Measurements from ENCODE around the gene TMEM74B.

Gene TMEM74B

GRCh38 chr20:1144401-1145172, 40.2 kb downstream of the TMEM74B start:
- Histone ChIP-seq H3K9me2 (replicated peaks; ENCODE audit: insufficient read depth, low read length) (no peaks in the 10 kb centered on the region), H3K9me3 (replicated peaks; ENCODE audit: insufficient read depth, low read length) (no peaks in the 10 kb centered on the region), H3F3A (ENCODE audit: insufficient read depth, low read length) (no peaks in the 10 kb centered on the region), H3K27ac (ENCODE audit: low read length) (no peak overlapping the region), H3K27me3 (replicated peaks; ENCODE audit: insufficient read depth, low read length) (no peaks in the 10 kb centered on the region), H3K36me3 (replicated peaks; ENCODE audit: insufficient read depth, low read length) (no peaks in the 10 kb centered on the region; the same call in 1 of the 2 replicates), H2AFZ (ENCODE audit: low read length) (no peak overlapping the region), H3K4me2 (ENCODE audit: low read depth, low read length) (peak overlapping the region; percentile 17), H3K9ac (ENCODE audit: low read length) (no peak overlapping the region), H3K4me1 (ENCODE audit: low read length) (peaks cover 16% of the 10 kb centered on the region), H4K20me1 (ENCODE audit: insufficient read depth, low read length) (0 out of 2 replicates have a peak, but pooled peaks cover 4% of the 10 kb centered on the region), H3K79me2 (ENCODE audit: low read length) (peaks cover 39% of the 10 kb centered on the region), H3K4me3 (ENCODE audit: low read length) (no peak overlapping the region)
- no peak for DNase-seq
- no peak for TF ChIP-seq EZH2phosphoT487 (IDR thresholded peaks at IDR 0.05; ENCODE audit: low read length)
- no peak for TF ChIP-seq EZH2 (optimal IDR thresholded peaks at IDR 0.05; ENCODE audit: low read depth, low read length)
- TF ChIP-seq CTCF (IDR thresholded peaks at IDR 0.05; ENCODE audit: low read length): no peak

- DNase-seq: no peak
- Histone ChIP-seq H3K27ac (ENCODE audit: low read length) (no peak overlapping the region), H4K20me1 (ENCODE audit: insufficient read depth, low read length) (no peaks in the 10 kb centered on the region; the same call in 1 of the 2 replicates), H3F3A (ENCODE audit: insufficient read depth, low read length) (no peaks in the 10 kb centered on the region), H3K79me2 (ENCODE audit: low read length) (peaks cover 56% of the 10 kb centered on the region), H3K4me3 (ENCODE audit: low read length) (no peak overlapping the region), H3K4me2 (ENCODE audit: low read depth, low read length) (no peak overlapping the region), H3K36me3 (replicated peaks; ENCODE audit: insufficient read depth, low read length) (peaks cover 25% of the 10 kb centered on the region), H3K4me1 (ENCODE audit: low read length) (no peaks in the 10 kb centered on the region), H3K27me3 (replicated peaks; ENCODE audit: insufficient read depth, low read length) (no peaks in the 10 kb centered on the region), H3K9me2 (replicated peaks; ENCODE audit: insufficient read depth, low read length) (no peaks in the 10 kb centered on the region), H3K9me3 (replicated peaks; ENCODE audit: insufficient read depth, low read length) (no peaks in the 10 kb centered on the region), H2AFZ (ENCODE audit: low read length) (no peak overlapping the region), H3K9ac (ENCODE audit: low read length) (no peak overlapping the region)
- TF ChIP-seq CTCF (IDR thresholded peaks at IDR 0.05; ENCODE audit: low read length): no peak
- TF ChIP-seq EZH2 (optimal IDR thresholded peaks at IDR 0.05; ENCODE audit: low read depth, low read length): no peak
- no peak for TF ChIP-seq EZH2phosphoT487 (IDR thresholded peaks at IDR 0.05; ENCODE audit: low read length)
These were observed 47.5 kb downstream of the TMEM74B start for GRCh38 chr20:1137236-1137635.

GRCh38 chr20:1134836-1135235, 49.9 kb downstream of the TMEM74B start:
- H3K4me2 ChIP-seq (ENCODE audit: low read depth, low read length): no peak overlapping the region
- H3K79me2 ChIP-seq (ENCODE audit: low read length): peaks cover 61% of the 10 kb centered on the region
- H2AFZ ChIP-seq (ENCODE audit: low read length): no peak overlapping the region
- H3F3A ChIP-seq (ENCODE audit: insufficient read depth, low read length): no peaks in the 10 kb centered on the region
- no peak overlapping the region for H3K27ac ChIP-seq (ENCODE audit: low read length)
- no peak overlapping the region for H3K4me3 ChIP-seq (ENCODE audit: low read length)
- no peaks in the 10 kb centered on the region; the same call in 1 of the 2 replicates for H4K20me1 ChIP-seq (ENCODE audit: insufficient read depth, low read length)
- no peaks in the 10 kb centered on the region for H3K9me3 ChIP-seq (replicated peaks; ENCODE audit: insufficient read depth, low read length)
- no peak overlapping the region for H3K9ac ChIP-seq (ENCODE audit: low read length)
- H3K36me3 ChIP-seq (replicated peaks; ENCODE audit: insufficient read depth, low read length): peaks cover 25% of the 10 kb centered on the region
- DNase-seq: no peak
- H3K9me2 ChIP-seq (replicated peaks; ENCODE audit: insufficient read depth, low read length): no peaks in the 10 kb centered on the region
- H3K27me3 ChIP-seq (replicated peaks; ENCODE audit: insufficient read depth, low read length): no peaks in the 10 kb centered on the region
- TF ChIP-seq CTCF (IDR thresholded peaks at IDR 0.05; ENCODE audit: low read length) (no peak), EZH2 (optimal IDR thresholded peaks at IDR 0.05; ENCODE audit: low read depth, low read length) (no peak), EZH2phosphoT487 (IDR thresholded peaks at IDR 0.05; ENCODE audit: low read length) (no peak)
- H3K4me1 ChIP-seq (ENCODE audit: low read length): no peaks in the 10 kb centered on the region

Measured in MM.1S (cell line).